Embryonic facial prominence (tissue), 1 donor: ENCODE data around the gene ANG.
A peak's percentile ranks its signal among the peaks of the same experiment; 100 is the strongest.

ENCODE experiments used
- DNase-seq: peaks from one replicate; pipeline ENCODE4 v3.0.0-alpha.2; 2016; ENCODE audit errors: extremely low spot score

ANG gene

GRCh38 chr14:20676072-20676471 is 12.5 kb upstream of the ANG start:
- no peak for DNase-seq

- no peak for DNase-seq
These were observed 8.7 kb upstream of the ANG start for GRCh38 chr14:20679907-20680306.

- no peak for DNase-seq
These were observed 8.2 kb upstream of the ANG start for GRCh38 chr14:20680363-20680762.

- DNase-seq: no peak
These were observed 7.7 kb upstream of the ANG start for GRCh38 chr14:20680843-20681347.

GRCh38 chr14:20681348-20682126 is 7.0 kb upstream of the ANG start:
- DNase-seq: peak; percentile 81

- no peak for DNase-seq
These were observed 6.5 kb upstream of the ANG start for GRCh38 chr14:20682127-20682434.

GRCh38 chr14:20682435-20683124 is 6.0 kb upstream of the ANG start:
- peak; percentile 96 for DNase-seq

GRCh38 chr14:20683125-20683890 is 5.3 kb upstream of the ANG start:
- peak; percentile 83 for DNase-seq

GRCh38 chr14:20683891-20684661 is 4.5 kb upstream of the ANG start, which contains the start of gene RNASE4:
Gene RNASE4 (plus strand): TSS chr14:20684560. CDS start chr14:20699372, 14,812 bp downstream.
- DNase-seq: peak; percentile 80

GRCh38 chr14:20684662-20685456 is 3.7 kb upstream of the ANG start:
- DNase-seq: peak; percentile 13

- DNase-seq: no peak
These were observed 2.0 kb upstream of the ANG start for GRCh38 chr14:20686386-20687143.

GRCh38 chr14:20687362-20688166 is 1.0 kb upstream of the ANG start:
- DNase-seq: no peak

- peak; percentile 76 for DNase-seq
These were observed 2.5 kb downstream of the ANG start for GRCh38 chr14:20690848-20691640.

- DNase-seq: no peak
These were observed 3.7 kb downstream of the ANG start for GRCh38 chr14:20692116-20692751.

- DNase-seq: no peak
These were observed 8.2 kb downstream of the ANG start for GRCh38 chr14:20696764-20697163.

- no peak for DNase-seq
These were observed 8.9 kb downstream of the ANG start for GRCh38 chr14:20697273-20698017.

- no peak for DNase-seq
These were observed 9.4 kb downstream of the ANG start for GRCh38 chr14:20698018-20698329.
